Lung (tissue), 12 donors: ENCODE measurements around the gene WSB1. TPM values are rescaled to one million over a fixed set of nuclear protein-coding genes. Genes with fewer than 3 reads are reported as not detected.

Experiments
- ATAC-seq: fragments of 200-7000 bp; cut with Tn5 transposase; one replicate; pipeline ENCODE4 v1.9.1; 2020; ENCODE audit warnings: moderate number of reproducible peaks; ENCODE audit not compliant: insufficient read depth, low FRiP score
- DNase-seq, 3 donors: peaks; one replicate each; pipeline ENCODE4 v3.0.0-alpha.2; 2013 to 2017
- H3K27ac ChIP-seq, 2 donors: one replicate each; pipeline ENCODE4 v1.5.1; 2013; ENCODE audit warnings: mild to moderate bottlenecking in 2 of 2, moderate library complexity in 2 of 2, control low read depth in 1 of 2, inconsistent platforms in 1 of 2, low read depth in 1 of 2, low read length in 1 of 2
- H3K27me3 ChIP-seq, 3 donors: one replicate each; pipeline ENCODE4 v1.5.1; 2013; ENCODE audit warnings: low read length in 2 of 3; ENCODE audit not compliant: control insufficient read depth in 3 of 3, insufficient read depth in 3 of 3
- H3K36me3 ChIP-seq, 4 donors: one replicate each; pipeline ENCODE4 v1.5.1; 2013; ENCODE audit warnings: low read length in 4 of 4, mild to moderate bottlenecking in 1 of 4, moderate library complexity in 1 of 4; ENCODE audit not compliant: control insufficient read depth in 4 of 4, insufficient read depth in 4 of 4
- H3K4me1 ChIP-seq, 5 donors: one replicate each; pipeline ENCODE4 v1.5.1; 2013; ENCODE audit warnings: low read length in 5 of 5, mild to moderate bottlenecking in 2 of 5, moderate library complexity in 1 of 5; ENCODE audit not compliant: control insufficient read depth in 5 of 5, insufficient read depth in 5 of 5
- H3K4me3 ChIP-seq: one replicate; pipeline ENCODE4 v1.5.1; 2013; ENCODE audit warnings: mild to moderate bottlenecking, control low read depth, moderate library complexity
- H3K9ac ChIP-seq, 2 donors: one replicate each; pipeline ENCODE4 v1.5.1; 2013; ENCODE audit warnings: low read length in 2 of 2, control low read depth in 1 of 2; ENCODE audit not compliant: insufficient read depth in 1 of 2
- H3K9me3 ChIP-seq, 4 donors: one replicate each; pipeline ENCODE4 v1.5.1; 2013; ENCODE audit warnings: low read length in 3 of 4, mild to moderate bottlenecking in 1 of 4, moderate library complexity in 1 of 4; ENCODE audit not compliant: control insufficient read depth in 4 of 4, insufficient read depth in 3 of 4
- WGBS, 2 donors: extraction: QIAGEN DNeasy Blood & Tissue Kit; methylation state at CpG; one replicate each; pipeline ENCODE4 v1.1.7; 2013; 5-methylcytosine and 5-hydroxymethylcytosine counted together
- polyA plus RNA-seq, 2 donors: library from polyadenylated mRNA; stranded (reverse); fragments of 200-250 nt; gene quantifications; one replicate each; pipeline ENCODE4 v1.2.1, GENCODE V29; 2013
- total RNA-seq, 2 donors: library from RNA; depleted of rRNA in 1 of 2; stranded (reverse); fragments of >200 nt in 1 of 2; gene quantifications; one replicate each; pipeline ENCODE4 v1.2.1, GENCODE V29; 2014 to 2021
- TF ChIP-seq, protein P1 (sequence below): IDR thresholded peaks from 2 replicates; pipeline ENCODE4 v1.5.1; 2012; ENCODE audit warnings: mild to moderate bottlenecking; ENCODE audit errors: control extremely low read depth, extremely low read depth
- donor health status: control.
- donor health status: control.
- donor health status: Bipolar disorder and iron deficiency.
- donor health status: healthy.
- donor health status: DM: yes; HTN: yes; CAD: no.

The WSB1 gene
- total and polyA plus RNA-seq, 4 donors = 181 to 748 (median 268) TPM

- DNase-seq (no peak), ATAC-seq (no peak)
- WGBS, 2 donors = 69 to 95% methylated on average over 1 of the region's 1 CpG
- H3K27me3 ChIP-seq = no peaks in the 10 kb centered on the region
- peak overlapping the region in 1 of 2 donors; percentile 65 for H3K27ac ChIP-seq
- no peaks in the 10 kb centered on the region for H3K9me3 ChIP-seq
- peaks cover 0 to 4% (median 2%) of the 10 kb centered on the region in 5 donors for H3K4me1 ChIP-seq
- no peak overlapping the region for H3K4me3 ChIP-seq
- H3K36me3 ChIP-seq = no peaks in the 10 kb centered on the region
- H3K9ac ChIP-seq = no peak overlapping the region
- TF ChIP-seq, protein P1, sequence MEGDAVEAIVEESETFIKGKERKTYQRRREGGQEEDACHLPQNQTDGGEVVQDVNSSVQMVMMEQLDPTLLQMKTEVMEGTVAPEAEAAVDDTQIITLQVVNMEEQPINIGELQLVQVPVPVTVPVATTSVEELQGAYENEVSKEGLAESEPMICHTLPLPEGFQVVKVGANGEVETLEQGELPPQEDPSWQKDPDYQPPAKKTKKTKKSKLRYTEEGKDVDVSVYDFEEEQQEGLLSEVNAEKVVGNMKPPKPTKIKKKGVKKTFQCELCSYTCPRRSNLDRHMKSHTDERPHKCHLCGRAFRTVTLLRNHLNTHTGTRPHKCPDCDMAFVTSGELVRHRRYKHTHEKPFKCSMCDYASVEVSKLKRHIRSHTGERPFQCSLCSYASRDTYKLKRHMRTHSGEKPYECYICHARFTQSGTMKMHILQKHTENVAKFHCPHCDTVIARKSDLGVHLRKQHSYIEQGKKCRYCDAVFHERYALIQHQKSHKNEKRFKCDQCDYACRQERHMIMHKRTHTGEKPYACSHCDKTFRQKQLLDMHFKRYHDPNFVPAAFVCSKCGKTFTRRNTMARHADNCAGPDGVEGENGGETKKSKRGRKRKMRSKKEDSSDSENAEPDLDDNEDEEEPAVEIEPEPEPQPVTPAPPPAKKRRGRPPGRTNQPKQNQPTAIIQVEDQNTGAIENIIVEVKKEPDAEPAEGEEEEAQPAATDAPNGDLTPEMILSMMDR = no peak
These were observed 27.7 kb upstream of the WSB1 start for GRCh38 chr17:27266228-27266627.

DNA sequence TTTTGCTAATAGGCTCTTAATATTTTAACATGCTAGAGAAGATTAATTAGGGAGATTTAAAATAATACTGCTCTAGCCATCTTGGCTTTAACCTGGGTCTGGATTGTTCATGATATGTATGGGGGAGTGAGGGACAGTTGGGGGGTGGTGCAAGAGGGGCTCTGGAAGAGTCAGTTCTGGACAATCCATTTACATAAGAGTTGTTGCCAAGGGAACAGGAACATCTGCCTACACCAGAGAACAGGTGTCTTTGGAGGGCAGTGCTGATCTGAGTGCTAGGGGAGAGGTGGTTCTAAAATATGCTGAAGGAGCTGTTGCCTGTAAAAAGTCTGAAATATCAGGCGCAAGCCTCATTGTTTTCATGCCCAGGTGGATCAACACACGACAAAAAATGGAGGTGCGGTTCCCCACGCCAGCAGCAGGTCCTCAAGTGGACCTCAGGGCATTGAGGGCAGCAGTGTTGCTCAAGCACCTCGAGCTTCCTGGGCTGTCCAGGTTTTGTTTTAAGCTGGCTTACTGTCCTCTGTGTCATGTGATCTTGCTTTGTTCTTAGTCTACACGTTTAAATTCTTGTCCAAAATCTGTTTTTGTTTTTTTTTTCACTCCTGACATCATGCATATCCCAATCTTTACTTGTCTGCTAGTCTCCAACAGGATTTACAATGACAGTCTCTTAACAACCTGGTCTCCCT lies 25.4 kb upstream of the WSB1 start:
- TF ChIP-seq, protein P1 = no peak
- Histone ChIP-seq H3K4me1 (peaks cover 0 to 4% (median 2%) of the 10 kb centered on the region in 5 donors), H3K27me3 (no peaks in the 10 kb centered on the region), H3K27ac (peak overlapping the region in 1 of 2 donors; percentile 50), H3K4me3 (no peak overlapping the region), H3K9ac (no peak overlapping the region), H3K36me3 (no peaks in the 10 kb centered on the region), H3K9me3 (no peaks in the 10 kb centered on the region)
- DNase-seq (no peak), ATAC-seq (no peak)
- 62 to 64% methylated on average over 6 of the region's 6 CpGs for WGBS, 2 donors

- WGBS, 2 donors = 54 to 80% methylated on average over 1 of the region's 1 CpG
- H3K27ac ChIP-seq = peak overlapping the region in 1 of 2 donors; percentile 32
- ATAC-seq = no peak
These were observed 24.7 kb upstream of the WSB1 start for GRCh38 chr17:27269201-27269600.

More at GRCh38 chr17:27269201-27269600, 24.7 kb upstream of the WSB1 start:
- no peaks in the 10 kb centered on the region for H3K9me3 ChIP-seq
- no peak for DNase-seq
- H3K4me3 ChIP-seq = peak overlapping the region; percentile 16
- H3K9ac ChIP-seq = no peak overlapping the region
- TF ChIP-seq, protein P1 = no peak
- H3K27me3 ChIP-seq = no peaks in the 10 kb centered on the region
- peaks cover 0 to 4% (median under 1%) of the 10 kb centered on the region in 5 donors for H3K4me1 ChIP-seq
- H3K36me3 ChIP-seq = no peaks in the 10 kb centered on the region
